Stimulated activated CD4-positive, alpha-beta T cell treated with anti-CD3 and anti-CD28 coated beads, Interleukin-4, amount 100 ng/mL, for 48 hours (primary cell): ENCODE measurements around the gene PSORS1C2.
"Not testable (repeated sequence)": the region's sequence is repeated elsewhere in the genome, so short reads cannot be mapped to it uniquely, and the experiment has no call there.

ENCODE experiments used
- DNase-seq, 2 donors: peaks; one replicate each; pipeline ENCODE4 v3.0.0-alpha.2; 2020; ENCODE audit warnings: low read depth in 2 of 2

PSORS1C2 gene

DNA sequence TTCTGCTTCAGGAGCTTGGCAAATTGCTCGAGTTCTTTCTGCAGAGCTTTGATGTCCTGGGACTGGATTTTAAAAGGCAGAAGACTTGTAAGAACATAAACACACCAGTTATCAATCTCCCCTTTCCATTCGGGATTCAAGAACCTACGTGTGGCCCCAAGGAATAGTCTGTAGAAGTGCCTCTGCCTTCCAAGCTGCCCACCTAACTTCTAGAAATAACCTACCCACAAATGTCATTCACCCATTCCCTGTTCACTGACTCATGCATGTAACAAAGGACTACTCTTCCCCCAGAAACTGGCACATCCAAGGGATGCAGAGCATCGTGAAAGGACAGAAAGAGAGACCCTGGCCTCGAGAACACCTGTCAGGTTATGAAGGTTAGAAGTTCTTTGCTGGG is 27.1 kb upstream of the PSORS1C2 start:
- no peak for DNase-seq

DNA sequence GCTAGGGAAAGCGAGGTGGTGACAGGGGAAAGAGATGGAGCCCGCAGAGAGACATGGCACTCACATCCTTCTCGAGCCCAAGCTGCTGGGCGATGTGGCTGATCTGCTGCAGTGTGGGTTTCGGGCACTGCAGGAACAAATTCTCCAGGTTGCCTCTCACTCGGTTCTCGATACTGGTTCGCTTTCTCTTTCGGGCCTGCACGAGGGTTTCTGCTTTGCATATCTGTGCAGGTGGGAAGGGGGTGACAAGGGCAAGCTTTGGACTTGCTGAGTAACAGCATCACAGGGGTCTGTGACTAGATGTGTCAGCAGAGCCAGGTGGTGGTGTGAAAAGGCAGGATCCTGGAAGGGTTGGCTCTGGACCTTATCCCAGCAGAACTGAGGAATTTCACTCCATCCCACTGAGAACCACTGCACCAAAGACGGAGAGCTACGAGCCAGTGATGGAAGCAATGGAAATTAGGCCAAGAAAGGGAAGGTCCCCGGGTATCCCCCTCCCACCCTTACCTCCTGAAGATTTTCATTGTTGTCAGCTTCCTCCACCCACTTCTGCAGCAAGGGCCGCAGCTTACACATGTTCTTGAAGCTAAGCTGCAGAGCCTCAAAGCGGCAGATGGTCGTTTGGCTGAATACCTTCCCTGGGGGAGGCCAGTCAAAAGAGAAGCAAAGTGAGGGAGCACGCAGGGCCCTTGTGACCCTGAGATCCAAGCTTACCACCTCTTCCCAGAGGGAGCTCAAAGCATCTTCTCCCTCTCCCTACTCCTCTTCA is 26.4 kb upstream of the PSORS1C2 start:
- DNase-seq: not testable (repeated sequence)

DNA sequence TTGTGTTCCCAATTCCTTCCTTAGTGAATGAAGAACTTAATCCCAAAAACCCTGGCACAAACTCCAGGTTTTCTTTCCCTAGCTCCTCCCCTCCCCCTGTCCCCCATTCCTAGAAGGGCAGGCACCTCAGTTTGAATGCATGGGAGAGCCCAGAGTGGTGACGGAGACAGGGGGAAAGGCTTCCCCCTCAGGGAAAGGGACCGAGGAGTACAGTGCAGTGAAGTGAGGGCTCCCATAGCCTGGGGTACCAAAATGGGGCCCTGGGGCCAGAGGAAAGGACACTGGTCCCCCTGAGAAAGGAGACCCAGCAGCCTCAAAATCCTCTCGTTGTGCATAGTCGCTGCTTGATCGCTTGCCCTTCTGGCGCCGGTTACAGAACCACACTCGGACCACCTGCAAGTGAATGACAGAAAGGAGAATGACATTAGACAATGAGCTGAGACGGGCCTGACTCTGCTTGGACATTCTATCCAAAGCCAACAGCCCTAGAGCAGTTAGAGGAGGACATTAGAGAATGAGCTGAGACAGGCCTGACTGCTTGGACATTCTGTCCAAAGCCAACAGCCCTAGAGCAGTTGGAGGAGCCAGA is 25.7 kb upstream of the PSORS1C2 start:
- not testable (repeated sequence) for DNase-seq

DNA sequence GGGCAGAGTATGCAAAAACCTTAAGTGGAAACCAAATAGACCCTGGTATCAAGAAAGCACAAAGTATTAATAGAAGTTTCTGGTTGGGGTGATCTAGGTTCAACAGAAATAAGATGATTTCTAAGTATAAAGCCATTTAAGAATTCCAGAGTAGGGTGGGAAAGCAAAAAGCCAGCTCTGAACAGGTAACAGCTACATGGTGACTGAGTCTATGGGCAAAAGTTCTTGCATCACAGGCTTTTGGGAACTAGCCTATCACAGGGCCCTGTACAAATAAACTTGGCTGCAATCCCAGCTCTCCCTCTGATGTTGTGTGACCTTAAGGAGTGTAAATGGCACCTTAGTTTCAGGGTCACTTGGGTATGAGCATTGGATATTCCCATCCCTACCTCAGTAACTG is 25.1 kb upstream of the PSORS1C2 start:
- DNase-seq: no peak

DNA sequence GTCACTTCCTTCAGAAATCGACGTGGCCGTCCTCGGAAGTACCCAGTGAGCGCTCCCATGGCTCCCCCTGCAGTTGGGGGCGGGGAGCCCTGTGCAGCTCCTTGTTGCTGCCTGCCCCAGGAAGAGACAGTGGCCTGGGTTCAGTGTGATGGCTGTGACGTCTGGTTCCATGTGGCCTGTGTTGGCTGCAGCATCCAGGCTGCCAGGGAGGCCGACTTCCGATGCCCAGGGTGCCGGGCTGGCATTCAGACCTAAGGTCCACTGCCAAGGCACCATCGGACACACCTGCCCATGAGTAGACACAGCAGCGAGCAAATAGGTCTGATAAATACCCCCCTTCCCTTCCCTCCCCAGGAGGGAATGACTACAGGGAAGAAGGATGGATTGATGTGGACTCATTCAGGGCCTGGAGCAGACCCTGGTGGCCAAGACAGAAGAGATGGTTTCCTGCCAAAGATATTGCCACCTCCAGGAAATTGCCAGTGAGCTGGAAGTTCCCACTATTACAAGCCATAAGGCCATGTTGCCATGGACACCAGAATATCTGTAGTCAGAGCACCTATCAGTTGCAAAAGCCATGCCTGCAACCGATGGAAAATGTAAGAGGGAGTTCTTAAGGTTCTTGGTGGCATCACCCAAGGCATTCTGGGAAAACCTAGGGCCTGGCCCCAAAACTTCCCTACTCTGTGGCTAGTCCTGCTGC is 23.7 kb upstream of the PSORS1C2 start:
- DNase-seq: no peak

DNA sequence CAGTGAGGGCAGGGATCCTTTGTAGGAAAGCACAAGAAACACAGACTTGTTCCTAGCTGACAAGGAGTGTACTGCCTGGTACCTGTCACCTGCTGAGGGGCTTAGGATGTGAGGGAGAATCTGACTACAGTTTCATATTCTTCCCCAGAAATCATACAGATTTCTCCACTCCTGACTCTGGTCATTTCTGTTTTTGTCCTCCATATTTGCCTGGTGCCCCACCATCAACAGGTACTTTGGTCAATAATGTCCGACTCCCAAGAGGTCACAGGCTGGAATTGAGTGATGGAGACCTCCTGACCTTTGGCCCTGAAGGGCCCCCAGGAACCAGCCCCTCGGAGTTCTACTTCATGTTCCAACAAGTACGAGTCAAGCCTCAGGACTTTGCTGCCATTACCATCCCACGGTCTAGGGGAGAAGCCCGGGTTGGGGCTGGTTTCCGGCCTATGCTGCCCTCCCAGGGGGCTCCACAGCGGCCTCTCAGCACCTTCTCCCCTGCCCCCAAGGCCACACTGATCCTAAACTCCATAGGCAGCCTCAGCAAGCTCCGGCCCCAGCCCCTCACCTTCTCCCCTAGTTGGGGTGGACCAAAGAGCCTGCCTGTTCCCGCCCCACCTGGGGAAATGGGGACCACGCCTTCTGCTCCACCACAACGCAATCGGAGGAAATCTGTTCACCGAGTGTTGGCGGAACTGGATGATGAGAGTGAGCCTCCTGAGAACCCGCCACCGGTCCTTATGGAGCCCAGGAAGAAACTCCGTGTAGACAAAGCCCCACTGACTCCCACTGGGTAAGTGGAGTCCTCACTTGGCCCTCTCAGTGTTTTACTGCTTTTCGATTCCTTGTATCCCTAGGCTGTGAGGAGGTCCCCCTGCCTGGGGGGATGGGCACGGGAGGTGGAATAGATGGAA is 22.6 kb upstream of the PSORS1C2 start:
- DNase-seq: no peak

DNA sequence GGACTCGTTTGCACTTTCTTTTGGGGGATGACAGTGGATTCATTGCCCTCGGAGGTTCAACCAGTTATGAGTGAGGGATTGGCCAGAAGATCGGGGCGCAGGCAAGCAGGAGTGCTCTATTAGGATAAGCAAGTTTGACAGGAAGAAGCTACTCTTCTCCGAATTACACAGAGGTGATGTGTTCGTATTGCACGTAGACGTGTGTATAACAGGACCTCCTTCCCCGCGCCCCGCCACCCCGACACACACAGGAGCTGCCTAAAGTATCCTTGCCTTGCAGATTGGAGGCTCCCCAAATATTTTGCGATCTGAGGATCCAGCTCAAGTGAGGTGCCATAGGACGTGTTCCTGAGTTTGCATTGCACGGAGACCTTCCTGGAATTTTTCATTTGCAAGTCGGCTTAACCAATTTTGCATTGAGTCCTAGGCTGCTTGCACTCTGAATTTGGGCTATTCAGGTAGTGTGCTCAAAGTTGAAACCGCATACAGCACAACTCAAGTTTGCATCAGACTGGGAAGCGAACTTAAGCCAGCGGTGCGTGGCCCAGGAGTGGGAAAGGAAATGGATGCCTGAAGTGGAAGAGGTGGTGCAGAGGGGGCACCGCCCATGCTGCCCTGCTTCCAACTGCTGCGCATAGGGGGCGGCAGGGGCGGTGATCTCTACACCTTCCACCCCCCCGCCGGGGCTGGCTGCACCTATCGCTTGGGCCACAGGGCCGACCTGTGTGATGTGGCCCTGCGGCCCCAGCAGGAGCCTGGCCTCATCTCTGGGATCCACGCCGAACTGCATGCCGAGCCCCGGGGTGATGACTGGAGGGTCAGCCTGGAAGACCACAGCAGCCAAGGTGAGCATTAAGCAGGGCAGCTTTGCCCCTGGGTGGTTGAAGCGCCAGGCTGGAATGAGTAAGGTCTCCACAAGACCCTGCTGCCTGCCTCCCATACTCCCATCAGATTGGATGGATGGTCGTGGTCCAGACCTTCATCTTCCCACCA is 20.3 kb upstream of the PSORS1C2 start:
- peak; percentile 11 to 19 for DNase-seq

DNA sequence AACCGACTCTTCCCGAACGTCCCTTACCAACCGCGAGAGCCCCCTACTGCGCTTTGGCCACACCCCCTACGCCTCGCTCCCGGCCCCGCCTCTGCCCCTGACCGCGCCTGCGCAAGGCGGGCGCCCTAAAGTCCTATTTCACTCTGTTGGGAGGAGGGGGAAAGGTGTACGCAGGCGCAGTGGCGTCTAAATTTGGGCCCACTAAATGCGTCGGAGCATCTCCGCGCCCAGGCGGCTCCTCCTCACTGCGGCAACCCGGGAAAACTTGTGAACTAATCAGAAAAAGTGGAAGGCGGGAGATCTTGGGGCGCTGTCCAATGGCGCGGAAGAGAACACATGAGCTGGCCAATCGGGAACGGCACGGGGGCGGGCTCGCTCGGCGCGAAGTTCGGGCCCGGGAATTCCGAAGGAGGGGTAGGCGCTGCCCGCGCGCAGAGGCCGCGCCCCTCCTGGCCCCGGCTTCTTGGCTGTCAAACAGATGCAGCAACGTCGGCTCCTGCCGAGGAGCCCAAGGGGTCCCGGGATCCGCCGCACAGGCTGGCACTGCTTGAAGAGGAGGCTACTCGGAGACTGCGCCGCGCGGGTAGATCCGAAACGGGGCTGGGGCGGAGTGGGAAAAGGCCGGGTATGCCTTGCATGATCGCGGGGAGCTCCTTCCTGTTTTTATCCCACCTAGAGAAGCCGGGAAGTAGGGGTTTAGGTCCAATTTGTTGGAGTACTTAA is 19.4 kb upstream of the PSORS1C2 start, which contains the start of gene TCF19:
Gene TCF19, plus strand, starts transcription at position 450 of the 723 bp plus-strand sequence. CDS start 881 bp downstream, outside the sequence.
- peak; percentile 97 to 98 for DNase-seq

DNA sequence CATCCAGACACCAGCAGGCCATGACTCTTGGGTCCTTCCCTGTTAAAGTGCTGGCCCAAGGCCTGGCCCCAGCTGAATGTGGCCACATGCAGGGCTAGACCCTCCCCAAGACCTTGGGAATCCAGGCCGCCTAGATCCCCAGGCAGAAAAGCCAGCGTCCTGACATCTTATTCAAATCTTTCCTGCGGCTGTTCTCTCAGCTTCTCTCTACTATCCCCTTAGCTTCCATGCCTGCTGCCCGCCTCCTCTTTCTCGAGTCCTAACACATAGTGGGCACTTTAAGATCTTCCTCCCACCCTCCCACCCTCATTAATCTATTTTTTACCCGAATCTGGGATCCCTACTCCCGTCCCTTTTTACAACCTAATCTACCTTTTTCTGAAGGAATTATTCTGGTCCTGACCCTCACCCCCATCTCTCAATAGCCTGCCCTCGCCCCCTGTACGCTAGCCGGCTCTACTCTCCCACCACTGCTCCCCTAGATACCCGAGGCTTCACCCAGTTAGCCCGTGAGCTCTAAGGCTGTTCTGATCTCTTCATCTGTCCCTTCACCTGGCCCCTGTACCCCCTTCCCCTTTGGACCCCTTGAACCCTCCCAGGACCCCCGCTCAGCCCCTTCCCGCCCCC is 18.8 kb upstream of the PSORS1C2 start, which contains the start of gene CCHCR1:
Gene CCHCR1, minus strand, starts transcription at position 290 of the 627 bp plus-strand sequence. Its CDS starts 202 bp downstream, at position 88.
- DNase-seq: no peak

DNA sequence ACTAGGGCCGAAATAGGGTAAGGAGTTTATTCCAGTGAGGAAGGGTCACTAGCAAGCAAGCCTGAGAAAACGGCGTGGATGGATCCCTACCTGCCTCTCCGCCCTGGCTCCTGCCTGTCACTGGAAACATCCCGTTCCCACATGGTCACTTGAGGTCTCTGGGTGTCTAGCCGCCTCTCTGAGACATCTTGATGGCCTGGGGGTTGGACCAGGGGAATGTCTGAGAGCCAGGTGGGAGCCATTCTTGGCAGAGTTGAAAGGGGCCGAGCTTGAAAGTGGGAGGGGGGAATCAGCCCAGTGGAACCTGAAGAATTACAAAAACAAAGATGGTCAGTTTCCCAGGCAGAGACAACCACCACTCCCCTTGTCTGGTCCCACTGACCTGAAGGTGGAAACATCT is 17.8 kb upstream of the PSORS1C2 start:
- DNase-seq: no peak

DNA sequence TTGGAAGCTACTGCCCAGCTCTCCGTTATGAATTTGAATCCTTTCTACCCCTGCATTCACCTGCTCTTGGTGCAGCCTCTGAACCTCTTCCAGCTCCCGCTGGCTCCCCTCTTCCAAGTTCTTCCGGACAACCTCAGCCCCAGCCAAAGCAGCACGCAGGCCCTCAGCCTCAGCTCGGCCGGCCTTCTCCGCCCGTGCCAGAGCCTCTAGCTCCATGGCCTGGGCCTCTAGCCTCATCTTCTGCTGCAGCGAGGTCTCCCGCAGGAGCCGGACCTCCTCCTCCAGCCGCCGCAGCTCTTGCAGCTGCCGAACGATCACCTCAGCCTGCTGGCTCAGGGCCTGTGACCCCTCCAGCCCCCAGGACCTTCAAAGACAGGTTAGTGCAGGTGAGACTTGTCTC is 15.6 kb upstream of the PSORS1C2 start:
- no peak for DNase-seq

DNA sequence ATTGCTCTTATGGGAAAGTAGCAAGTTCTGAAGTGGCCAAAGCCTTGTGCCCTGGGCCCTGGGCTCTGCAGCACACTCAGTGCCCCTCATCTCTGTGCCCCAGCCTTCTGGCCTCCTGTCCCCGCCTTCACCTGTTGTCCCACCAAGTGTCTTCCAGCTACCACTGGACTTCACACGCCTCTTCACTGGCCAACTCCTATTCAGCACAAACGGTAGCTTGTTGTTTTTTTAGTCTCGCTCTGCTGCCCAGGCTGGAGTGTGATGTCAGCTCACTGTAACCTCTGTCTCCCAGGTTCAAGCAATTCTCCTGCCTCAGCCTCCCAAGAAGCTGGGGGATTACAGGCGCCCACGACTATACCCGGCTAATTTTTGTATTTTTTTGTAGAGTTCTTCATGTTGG is 13.9 kb upstream of the PSORS1C2 start:
- no peak for DNase-seq

DNA sequence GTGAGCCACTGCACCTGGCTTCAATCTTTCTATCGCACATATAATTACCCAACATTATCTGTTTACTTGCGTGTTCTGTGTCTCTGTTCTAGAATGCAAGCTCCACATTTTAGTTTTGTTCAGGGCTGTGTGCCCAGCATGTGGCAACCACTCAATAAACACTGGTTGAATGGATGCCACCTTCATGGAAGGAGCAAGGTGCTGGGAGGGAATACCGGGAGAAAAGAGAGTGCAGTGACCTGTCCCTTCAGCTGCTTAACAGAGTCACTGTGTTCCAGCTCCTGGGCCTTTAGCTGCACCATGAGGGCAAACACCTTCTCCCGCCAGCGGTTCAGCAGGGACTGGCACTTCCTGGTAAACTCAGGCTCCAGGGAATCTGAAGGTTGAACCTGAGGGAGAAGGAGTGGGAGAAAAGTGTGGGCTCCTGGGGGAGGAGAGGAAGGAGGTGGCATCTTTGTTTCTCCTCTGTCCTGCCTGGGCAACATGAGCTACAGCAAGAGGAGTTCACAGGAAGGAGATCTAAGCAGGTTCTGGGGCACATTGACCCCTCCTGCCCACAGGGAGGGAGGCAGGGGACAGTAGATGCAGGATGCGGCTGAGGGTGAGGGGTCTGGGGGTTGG is 11.1 kb upstream of the PSORS1C2 start:
- DNase-seq: no peak

DNA sequence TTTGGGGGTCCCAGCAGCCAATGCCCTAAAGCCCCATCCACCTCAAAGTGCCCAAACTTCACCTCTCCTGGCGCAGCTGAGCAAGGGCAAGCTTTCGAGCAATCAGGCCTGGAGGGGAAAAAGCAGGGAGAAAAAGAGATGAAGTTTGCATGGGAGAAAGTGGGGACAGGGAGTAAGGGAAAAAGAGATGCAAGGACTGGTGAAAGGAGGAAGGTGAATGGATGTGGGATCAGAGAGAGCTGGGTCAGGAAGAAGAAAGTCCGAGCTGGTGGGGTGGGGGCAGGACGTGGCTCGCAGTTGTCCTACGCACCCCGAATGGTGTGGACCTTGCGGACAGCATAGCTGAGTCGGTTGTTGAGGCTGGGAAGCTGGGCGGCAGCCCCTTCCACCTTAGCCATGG is 6.5 kb upstream of the PSORS1C2 start:
- no peak for DNase-seq

DNA sequence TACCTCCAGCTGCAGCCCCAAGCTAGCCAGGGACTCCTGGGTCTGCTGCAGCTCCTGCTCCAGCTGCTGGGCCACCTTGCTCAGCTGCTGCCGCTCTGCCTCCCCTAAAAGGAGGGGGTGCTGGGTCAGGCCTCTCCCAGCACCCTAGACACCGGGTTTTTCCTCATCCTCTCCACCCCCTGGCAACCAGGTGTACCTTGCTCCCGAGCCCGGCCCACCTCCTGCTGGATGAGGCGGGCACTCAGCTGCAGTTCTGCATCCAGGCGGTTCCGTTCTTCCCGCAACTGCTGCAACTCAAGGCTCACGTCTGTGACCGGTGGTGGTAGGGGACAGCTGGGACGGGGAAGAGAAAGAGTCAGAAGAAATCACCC is 6.1 kb upstream of the PSORS1C2 start:
- no peak for DNase-seq

DNA sequence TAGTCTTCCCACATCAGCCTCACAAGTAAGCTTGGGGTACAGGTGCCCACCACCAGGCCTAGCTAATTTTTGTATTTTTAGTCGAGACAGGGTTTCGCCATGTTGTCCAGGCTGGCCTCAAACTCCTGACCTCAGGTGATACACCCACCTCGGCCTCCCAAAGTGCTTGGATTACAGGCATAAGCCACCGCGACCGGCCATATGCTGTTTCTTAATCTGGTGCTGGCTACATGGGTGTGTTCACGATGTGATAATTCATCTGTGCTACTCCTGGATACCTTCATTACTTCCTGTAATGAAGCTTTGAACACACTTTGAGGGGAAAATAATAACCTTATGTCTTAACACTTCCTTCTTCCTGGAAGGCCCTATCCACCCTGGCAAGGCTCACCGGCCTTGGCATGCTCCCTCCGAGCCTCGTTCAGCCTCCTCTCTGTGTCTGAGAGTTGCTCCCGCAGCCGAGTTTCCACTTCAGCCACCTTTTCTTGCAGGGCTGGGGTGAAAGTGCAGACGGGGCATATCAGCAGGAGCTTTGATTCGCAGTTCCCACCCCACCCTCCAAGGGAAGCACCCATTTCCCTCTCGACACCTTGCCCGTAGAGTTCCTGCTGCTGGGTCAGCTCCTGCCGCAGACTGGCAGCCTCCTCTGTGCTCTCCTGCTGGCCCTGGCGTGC is 5.6 kb upstream of the PSORS1C2 start:
- no peak for DNase-seq

DNA sequence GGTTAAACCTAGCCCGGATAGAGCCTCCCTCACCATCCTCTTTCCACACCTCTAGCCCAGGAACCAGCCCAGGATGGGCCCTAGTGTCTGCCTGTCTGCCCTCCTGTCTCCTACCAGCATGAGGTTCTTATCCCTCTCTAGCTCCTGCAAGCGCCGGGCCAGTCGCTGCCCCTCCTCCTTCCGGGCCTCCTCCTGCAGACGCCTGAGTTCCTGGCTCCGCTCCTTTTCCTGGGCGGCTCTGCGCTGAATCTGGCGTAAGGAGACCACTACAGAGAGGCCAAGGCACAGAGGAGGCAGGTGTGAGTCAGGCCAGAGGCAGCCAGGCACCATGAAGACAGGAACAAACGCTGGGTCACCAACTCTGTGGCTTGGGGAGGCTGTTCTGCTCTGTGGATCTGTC is 4.3 kb upstream of the PSORS1C2 start:
- no peak for DNase-seq

DNA sequence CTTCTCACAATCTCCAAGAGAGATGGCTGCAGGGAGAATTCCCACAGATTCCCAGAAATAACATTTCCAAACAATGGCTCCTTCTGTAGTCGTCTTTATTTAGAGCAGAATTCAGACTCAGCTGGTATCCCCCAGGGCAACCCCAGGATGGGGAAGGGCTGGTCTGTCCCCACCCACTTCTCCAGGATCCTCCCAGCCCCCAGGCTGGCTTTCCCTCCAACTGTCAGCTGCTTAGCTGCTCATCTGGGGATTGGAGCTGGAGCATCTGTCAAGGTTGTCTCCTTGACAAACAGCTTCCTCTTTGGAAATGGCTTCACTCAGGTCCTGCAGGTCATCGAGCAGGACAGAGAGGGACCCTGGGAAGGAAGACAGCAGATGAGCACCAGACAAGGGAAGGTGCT is 3.5 kb upstream of the PSORS1C2 start:
- no peak for DNase-seq
